NCI-H1105 (cell line): ENCODE measurements around the gene GP1BB.
A peak's percentile ranks its signal among the peaks of the same experiment; 100 is the strongest.
"Not testable (repeated sequence)": the region's sequence is repeated elsewhere in the genome, so short reads cannot be mapped to it uniquely, and the experiment has no call there.

Experiments
- DNase-seq: peaks from one replicate; lab custom pipeline; 2025; lab: John Stamatoyannopoulos, UW

Gene GP1BB

GRCh38 chr22:19714312-19715187 lies 8.8 kb upstream of the GP1BB start, which contains the start of gene SEPTIN5:
SEPTIN5 (plus strand) TSS chr22:19714503; CDS start chr22:19714589, 86 bp downstream.
- DNase-seq, result no peak

GRCh38 chr22:19715188-19715930 lies 8.0 kb upstream of the GP1BB start:
- DNase-seq, result no peak

GRCh38 chr22:19716041-19716828 lies 7.1 kb upstream of the GP1BB start:
- no peak for DNase-seq

- no peak for DNase-seq
These were observed 6.6 kb upstream of the GP1BB start for GRCh38 chr22:19716829-19717105.

GRCh38 chr22:19717181-19717580 lies 6.2 kb upstream of the GP1BB start:
- DNase-seq, result no peak

GRCh38 chr22:19717691-19718455 lies 5.5 kb upstream of the GP1BB start:
- peak; percentile 31 for DNase-seq

GRCh38 chr22:19718456-19719049 lies 4.8 kb upstream of the GP1BB start:
- no peak for DNase-seq

GRCh38 chr22:19719050-19719482 lies 4.3 kb upstream of the GP1BB start:
- DNase-seq, result no peak

GRCh38 chr22:19719488-19720021 lies 3.8 kb upstream of the GP1BB start:
- no peak for DNase-seq

- DNase-seq, result no peak
These were observed 3.0 kb upstream of the GP1BB start for GRCh38 chr22:19720150-19720827.

- DNase-seq, result no peak
These were observed 2.4 kb upstream of the GP1BB start for GRCh38 chr22:19720999-19721329.

GRCh38 chr22:19721330-19722177 lies 1.8 kb upstream of the GP1BB start:
- no peak for DNase-seq

- DNase-seq, result no peak
These were observed 959 bp upstream of the GP1BB start for GRCh38 chr22:19722178-19722981.

GRCh38 chr22:19722982-19723231 lies 432 bp upstream of the GP1BB start:
- DNase-seq, result no peak

- DNase-seq, result peak; percentile 54
These were observed 866 bp downstream of the GP1BB start for GRCh38 chr22:19723983-19724827.

- DNase-seq, result no peak
These were observed 1.8 kb downstream of the GP1BB start for GRCh38 chr22:19724927-19725661.

GRCh38 chr22:19726064-19726788 lies 2.9 kb downstream of the GP1BB start:
- DNase-seq, result not testable (repeated sequence)
